Liver (tissue), 9 donors: ENCODE results near the gene NSUN5. TPM values are rescaled to one million over a fixed set of nuclear protein-coding genes. Genes with fewer than 3 reads are reported as not detected.
A peak's percentile ranks its signal among the peaks of the same experiment; 100 is the strongest.

Experiments used
- DNase-seq: peaks from one replicate; pipeline ENCODE4 v3.0.0-alpha.2; 2017; ENCODE audit warnings: low spot score
- H3K27ac ChIP-seq, 2 donors: one replicate each; pipeline ENCODE4 v1.7.0; 2013; ENCODE audit warnings: inconsistent platforms in 2 of 2, low read length in 2 of 2, control low read depth in 1 of 2, low read depth in 1 of 2, mild to moderate bottlenecking in 1 of 2
- H3K27me3 ChIP-seq, 4 donors: one replicate each; pipeline versions ENCODE4 v1.6.1 to v1.7.0; 2013; ENCODE audit warnings: low read length in 3 of 4, inconsistent platforms in 1 of 4, mild to moderate bottlenecking in 1 of 4, moderate library complexity in 1 of 4; ENCODE audit not compliant: control insufficient read depth in 4 of 4, insufficient read depth in 4 of 4
- H3K36me3 ChIP-seq, 4 donors: one replicate each; pipeline versions ENCODE4 v1.6.1 to v1.7.0; 2013; ENCODE audit warnings: low read length in 3 of 4, mild to moderate bottlenecking in 3 of 4, low read depth in 1 of 4, moderate library complexity in 1 of 4; ENCODE audit not compliant: control insufficient read depth in 4 of 4, insufficient read depth in 3 of 4
- H3K4me1 ChIP-seq, 4 donors: one replicate each; pipeline versions ENCODE4 v1.6.1 to v1.7.0; 2013; ENCODE audit warnings: low read length in 3 of 4, mild to moderate bottlenecking in 3 of 4, moderate library complexity in 1 of 4; ENCODE audit not compliant: control insufficient read depth in 4 of 4, insufficient read depth in 4 of 4
- H3K4me3 ChIP-seq, 3 donors: one replicate each; pipeline versions ENCODE4 v1.6.1 to v1.7.0; 2013; ENCODE audit warnings: low read length in 3 of 3, control low read depth in 1 of 3, low read depth in 1 of 3, mild to moderate bottlenecking in 1 of 3
- H3K9ac ChIP-seq, 2 donors: one replicate each; pipeline ENCODE4 v1.7.0; 2013; ENCODE audit warnings: low read length in 2 of 2, mild to moderate bottlenecking in 2 of 2, moderate library complexity in 2 of 2, control low read depth in 1 of 2, low read depth in 1 of 2
- H3K9me3 ChIP-seq, 4 donors: one replicate each; pipeline versions ENCODE4 v1.6.1 to v1.7.0; 2013; ENCODE audit warnings: low read length in 3 of 4; ENCODE audit not compliant: control insufficient read depth in 4 of 4
- ATF3 ChIP-seq: IDR thresholded peaks from 2 replicates; pipeline ENCODE4 v1.6.1; 2016; ENCODE audit warnings: antibody characterized with exemption
- CTCF ChIP-seq: fragments of 150-350 bp; IDR thresholded peaks from 2 replicates; pipeline ENCODE4 v1.5.1; 2017; ENCODE audit warnings: improper control_type of control experiment, low read depth, low read length; ENCODE audit not compliant: missing input control
- EGR1 ChIP-seq, 2 donors: IDR thresholded peaks; 2 replicates each; pipeline ENCODE4 v1.6.1; 2016 to 2018; ENCODE audit warnings: antibody characterized with exemption in 2 of 2, low read depth in 2 of 2
- FOXA1 ChIP-seq: IDR thresholded peaks from 2 replicates; pipeline ENCODE4 v1.6.1; 2016; ENCODE audit warnings: antibody characterized with exemption
- FOXA2 ChIP-seq: IDR thresholded peaks from 2 replicates; pipeline ENCODE4 v1.6.1; 2016; ENCODE audit warnings: antibody characterized with exemption
- GABPA ChIP-seq, 2 donors: IDR thresholded peaks in 1 of 2; conservative IDR thresholded peaks in 1 of 2; 2 replicates each; pipeline ENCODE4 v1.6.1; 2016; ENCODE audit warnings: antibody characterized with exemption in 2 of 2, mild to moderate bottlenecking in 1 of 2, moderate library complexity in 1 of 2
- HNF4A ChIP-seq, 2 donors: conservative IDR thresholded peaks; 2 replicates each; pipeline ENCODE4 v1.6.1; 2016; ENCODE audit warnings: antibody characterized with exemption in 2 of 2, mild to moderate bottlenecking in 2 of 2
- HNF4G ChIP-seq: IDR thresholded peaks from 2 replicates; pipeline ENCODE4 v1.6.1; 2016; ENCODE audit warnings: antibody characterized with exemption
- JUND ChIP-seq, 2 donors: IDR thresholded peaks; 2 replicates each; pipeline ENCODE4 v1.6.1; 2016; ENCODE audit warnings: antibody characterized with exemption in 2 of 2
- MAX ChIP-seq: IDR thresholded peaks from 2 replicates; pipeline ENCODE4 v1.6.1; 2016; ENCODE audit warnings: antibody characterized with exemption
- NR2F2 ChIP-seq: IDR thresholded peaks from 2 replicates; pipeline ENCODE4 v1.6.1; 2016; ENCODE audit warnings: antibody characterized with exemption
- RAD21 ChIP-seq, 2 donors: IDR thresholded peaks; 2 replicates each; pipeline ENCODE4 v1.6.1; 2016; ENCODE audit warnings: antibody characterized with exemption in 2 of 2, mild to moderate bottlenecking in 2 of 2
- REST ChIP-seq: IDR thresholded peaks from 2 replicates; pipeline ENCODE4 v1.6.1; 2016; ENCODE audit warnings: antibody characterized with exemption, mild to moderate bottlenecking
- RXRA ChIP-seq, 2 donors: IDR thresholded peaks; 2 replicates each; pipeline ENCODE4 v1.6.1; 2017 to 2018; ENCODE audit warnings: antibody characterized with exemption in 2 of 2, mild to moderate bottlenecking in 1 of 2
- SP1 ChIP-seq: IDR thresholded peaks from 2 replicates; pipeline ENCODE4 v1.6.1; 2018; ENCODE audit warnings: antibody characterized with exemption, mild to moderate bottlenecking
- TAF1 ChIP-seq: conservative IDR thresholded peaks from 2 replicates; pipeline ENCODE4 v1.6.1; 2016; ENCODE audit warnings: antibody characterized with exemption, mild to moderate bottlenecking
- YY1 ChIP-seq: IDR thresholded peaks from 2 replicates; pipeline ENCODE4 v1.6.1; 2016; ENCODE audit warnings: antibody characterized with exemption, mild to moderate bottlenecking
- ZBTB33 ChIP-seq: IDR thresholded peaks from 2 replicates; pipeline ENCODE4 v1.6.1; 2016; ENCODE audit warnings: antibody characterized with exemption
- WGBS: extraction: QIAGEN DNeasy Blood & Tissue Kit; methylation state at CpG from one replicate; pipeline ENCODE4 v1.1.7; 2013; 5-methylcytosine and 5-hydroxymethylcytosine counted together
- polyA plus RNA-seq, 2 donors: library from polyadenylated mRNA; stranded (reverse) in 1 of 2; unstranded in 1 of 2; fragments of 200-250 nt in 1 of 2; fragments of >200 nt in 1 of 2; fragmentation: Nextera tagmentation in 1 of 2; extraction: Ambion mirVana in 1 of 2; gene quantifications; one replicate each; pipeline versions ENCODE4 v1.2.1 to v1.2.3, GENCODE V29; 2013 to 2015
- total RNA-seq, 2 donors: library from RNA; depleted of rRNA; stranded (reverse); fragments of >200 nt; gene quantifications; one replicate each; pipeline ENCODE4 v1.2.3, GENCODE V29; 2014
- donor health status: healthy.
- donor health status: healthy.
- donor health status: healthy.
- donor health status: healthy.
- donor health status: healthy.

The NSUN5 gene
- total RNA-seq: 10 to 100 TPM in 1 of 2 donors, 1 to 10 TPM in 1; 9.0 to 12.4 TPM
- polyA plus RNA-seq: 10 to 100 TPM in 1 of 2 donors, 1 to 10 TPM in 1; 7.2 to 11.7 TPM

- Histone ChIP-seq H3K27ac (no peak within 1 kb of the TSS), H3K27me3 (no peaks in the 10 kb centered on the region), H3K4me3 (peak within 1 kb of the TSS; percentile 88 to 95 (median 90)), H3K9me3 (no peaks in the 10 kb centered on the region), H3K36me3 (peaks cover 3 to 18% (median 7%) of the 10 kb centered on the region in 4 donors), H3K9ac (peak within 1 kb of the TSS in 1 of 2 donors; percentile 19), H3K4me1 (peaks cover 2 to 9% (median 6%) of the 10 kb centered on the region in 4 donors)
- peak; percentile 83 for DNase-seq
- TF ChIP-seq JUND (IDR thresholded peaks at IDR 0.05) (no peak), CTCF (no peak), TAF1 (no peak), ZBTB33 (no peak), HNF4A (conservative IDR thresholded peaks at IDR 0.05) (peak; percentile 85 to 91), MAX (peak; percentile 100), FOXA2 (no peak), RXRA (IDR thresholded peaks at IDR 0.05) (peak; percentile 54 to 73), YY1 (peak; percentile 60), RAD21 (IDR thresholded peaks at IDR 0.05) (peak; percentile 30 to 64), REST (no peak), HNF4G (peak; percentile 80), FOXA1 (no peak), ATF3 (no peak), SP1 (peak; percentile 46), NR2F2 (peak; percentile 97), EGR1 (IDR thresholded peaks at IDR 0.05; ENCODE audit: low read depth in 2 of 2) (peak; percentile 93 to 95), GABPA (IDR thresholded peaks at IDR 0.05 in 1 of 2, conservative IDR thresholded peaks at IDR 0.05 in 1 of 2) (peak; percentile 80 to 95)
- WGBS: 12% methylated on average over 40 of the region's 40 CpGs
Measured at GRCh38 chr7:73308665-73309214, at the start of gene NSUN5. TSS of gene NSUN5 (minus strand) at chr7:73308826. CDS start at chr7:73308790, 36 bp downstream.
